OCI-LY7 (cell line): ENCODE data around the gene CTDSP1.

Source experiments
- CTCF ChIP-seq: fragments of 200-600 bp; sonication (generic); conservative IDR thresholded peaks from 2 replicates; pipeline ENCODE4 v1.5.1; 2014; ENCODE audit warnings: mild to moderate bottlenecking, antibody characterized with exemption, low read length, moderate library complexity, mixed read lengths
- EZH2phosphoT487 ChIP-seq: fragments of 200-600 bp; sonication (generic); IDR thresholded peaks from 2 replicates; pipeline ENCODE4 v1.6.1; 2018; ENCODE audit warnings: low read depth, borderline replicate concordance, mild to moderate bottlenecking, mixed run types, antibody characterized with exemption, low read length, moderate library complexity, mixed read lengths

- TF ChIP-seq EZH2phosphoT487 (no peak), CTCF (no peak)
Observed at GRCh38 chr2:218393750-218394290, 5.8 kb upstream of the CTDSP1 start.
